Measurements from ENCODE around the gene GLI3.
A peak's percentile ranks its signal among the peaks of the same experiment; 100 is the strongest.

The GLI3 gene

DNA sequence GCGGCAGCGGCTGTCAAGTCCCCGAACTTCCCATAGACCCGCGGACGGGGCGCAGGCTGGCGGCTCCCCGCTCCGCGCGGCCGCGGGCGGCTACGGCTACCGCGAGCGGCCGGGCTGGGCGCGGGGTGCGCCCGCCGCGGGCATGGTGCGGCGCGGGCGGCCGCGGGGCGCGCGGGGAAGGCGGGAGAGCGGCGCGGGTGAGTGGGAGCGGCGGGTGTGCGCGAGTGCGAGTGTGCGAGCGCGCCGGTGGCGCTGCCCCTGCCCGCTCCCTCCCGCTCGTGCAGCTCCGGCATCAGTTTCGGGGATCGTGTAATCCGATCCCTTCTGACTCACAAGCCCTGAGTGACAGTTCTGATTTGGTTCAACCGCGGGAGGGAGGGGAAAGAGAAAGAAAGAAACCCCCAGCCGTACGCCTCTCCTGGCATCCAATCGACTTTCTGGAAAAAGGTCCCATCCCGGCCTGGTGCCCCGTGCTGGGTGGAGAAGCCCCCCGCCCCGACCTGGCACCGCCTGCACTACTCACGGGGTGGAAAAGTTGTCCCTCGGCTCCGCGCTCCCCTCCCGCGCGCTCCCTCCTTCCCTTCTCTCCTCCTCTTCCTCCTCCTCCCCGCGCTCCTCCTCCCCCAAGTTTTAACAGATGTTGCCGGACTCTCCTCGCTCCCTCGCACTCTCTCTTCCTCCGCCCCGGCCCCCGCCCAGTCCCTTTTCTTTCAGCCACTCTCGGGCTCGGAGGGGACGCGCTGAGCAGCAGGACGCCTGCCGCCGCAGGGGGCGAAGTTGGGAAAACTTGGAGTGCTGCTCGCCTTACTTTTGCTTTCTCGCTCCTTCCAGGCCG, at the start of gene GLI3:
TSS of gene GLI3 (minus strand) at position 234 of the 835 bp plus-strand sequence. CDS start 13,956 bp downstream, outside the sequence.
- peak; percentile 43 to 66 (median 60) for DNase-seq

DNA sequence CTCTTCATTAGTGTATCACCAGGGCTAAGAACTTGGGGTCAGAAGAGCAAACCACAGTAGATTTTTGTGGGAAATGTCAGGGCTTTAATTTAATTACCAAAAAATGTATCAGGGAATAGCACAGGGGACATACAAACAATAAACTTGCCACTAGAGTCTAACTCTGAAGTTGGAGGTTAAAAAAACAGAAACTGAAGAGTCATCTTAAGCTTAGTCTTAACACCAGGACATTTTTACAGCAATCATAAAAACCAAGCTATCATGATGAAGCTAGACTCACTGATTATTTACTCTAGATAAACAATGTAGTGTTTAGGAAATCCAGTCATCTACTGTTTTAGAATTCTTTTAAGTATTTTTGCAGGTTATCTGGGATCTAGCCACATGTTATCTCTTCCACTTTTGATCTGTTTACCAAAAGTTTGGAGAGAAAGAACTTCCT, 48.4 kb upstream of the GLI3 start:
- no peak for DNase-seq

DNA sequence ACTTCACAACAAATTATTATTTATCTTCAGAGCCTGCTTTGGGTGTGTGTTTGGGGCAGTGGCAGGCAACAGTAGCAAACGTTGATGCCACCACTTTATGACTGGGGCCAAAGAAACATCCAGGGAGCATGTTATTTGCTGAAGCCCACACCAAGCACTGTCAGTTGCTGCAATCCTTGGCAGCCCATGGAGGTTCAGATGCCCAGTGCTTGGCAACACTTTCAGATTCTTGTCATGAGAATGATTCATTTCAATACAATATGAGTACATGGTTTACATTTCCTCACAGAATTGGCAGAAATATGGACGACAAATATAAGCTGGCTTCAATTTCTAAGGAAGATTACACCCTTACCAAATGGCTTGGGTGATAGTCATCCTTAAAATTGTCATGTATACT, 46.5 kb upstream of the GLI3 start:
- DNase-seq = no peak

DNA sequence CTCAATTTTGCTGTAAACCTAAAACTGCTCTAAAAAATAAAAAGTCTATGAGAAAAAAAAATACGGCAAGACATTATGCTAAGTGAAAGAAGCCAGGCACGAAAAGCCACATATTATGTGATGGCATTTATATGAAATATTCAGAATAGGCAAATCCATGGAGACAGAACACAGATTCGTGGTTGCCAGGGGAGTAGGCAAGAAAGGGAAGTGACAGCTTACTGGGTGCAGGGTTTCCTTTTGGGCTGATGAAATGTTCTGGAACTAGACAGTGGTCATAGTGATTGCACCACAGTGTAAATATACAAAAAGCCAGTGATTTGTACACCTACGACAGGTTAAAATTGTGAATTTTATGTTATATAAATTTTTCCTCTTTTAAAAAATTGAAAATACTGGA, 41.3 kb upstream of the GLI3 start:
- DNase-seq = peak; percentile 22 to 36 (median 26)

DNA sequence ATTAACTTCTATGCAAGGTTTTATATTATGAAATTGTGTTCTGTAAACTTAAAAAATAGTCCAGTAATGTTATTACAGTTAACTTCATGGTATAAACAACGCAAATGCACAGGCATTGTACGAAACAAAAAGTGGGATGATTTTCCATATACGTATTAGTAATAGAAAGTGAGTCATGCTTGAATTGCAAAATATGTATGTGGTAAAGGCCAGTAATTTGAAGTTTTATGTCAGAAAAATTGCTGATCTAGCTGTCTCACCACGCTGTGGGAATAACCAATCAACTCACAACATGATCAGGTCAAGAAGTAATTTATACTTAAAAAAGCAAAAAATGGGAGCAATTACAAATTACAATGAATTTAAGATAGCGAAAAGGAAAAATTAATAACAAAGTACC, 37.0 kb upstream of the GLI3 start:
- peak; percentile 35 to 74 (median 69) for DNase-seq

DNA sequence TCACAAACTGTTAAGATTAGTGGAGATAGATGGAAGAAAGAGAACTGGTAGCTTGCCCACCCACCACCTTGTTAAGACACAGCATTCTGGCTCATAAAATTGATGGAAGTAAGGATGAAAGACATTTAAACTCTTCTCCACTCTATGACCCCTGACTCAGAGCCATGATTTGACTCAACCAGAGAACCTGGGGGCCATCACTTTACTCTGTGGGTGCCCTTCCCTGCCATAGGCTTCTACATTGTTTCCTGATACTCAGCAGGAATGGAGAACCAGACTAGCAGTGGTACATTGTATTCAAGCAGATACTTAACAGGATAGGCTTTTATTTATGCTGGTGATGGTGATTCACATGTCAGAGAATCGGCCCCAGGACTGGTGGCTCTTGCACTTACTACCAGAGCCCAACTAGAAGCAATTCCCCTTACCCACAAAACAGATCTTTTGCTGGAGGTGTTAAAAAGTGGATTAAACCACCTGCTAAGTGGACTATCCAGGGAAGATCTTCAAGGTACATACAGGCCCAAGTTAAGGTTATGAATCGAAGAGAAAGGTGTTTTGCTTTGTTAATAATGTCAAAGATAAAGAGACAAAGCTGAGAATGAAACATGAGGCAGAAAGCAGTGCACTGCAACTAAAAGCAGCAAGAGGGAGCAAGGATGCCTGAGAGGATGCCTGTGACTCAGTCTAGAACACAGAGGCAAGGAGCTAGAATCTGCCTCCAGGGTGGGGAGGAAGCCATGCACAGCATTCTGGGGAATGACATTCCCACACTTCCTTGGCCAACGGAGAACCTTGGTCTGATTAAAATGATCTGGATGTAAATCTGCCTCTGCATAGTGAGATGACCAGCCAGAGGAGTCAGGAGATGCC, 36.0 kb upstream of the GLI3 start:
- no peak for DNase-seq

DNA sequence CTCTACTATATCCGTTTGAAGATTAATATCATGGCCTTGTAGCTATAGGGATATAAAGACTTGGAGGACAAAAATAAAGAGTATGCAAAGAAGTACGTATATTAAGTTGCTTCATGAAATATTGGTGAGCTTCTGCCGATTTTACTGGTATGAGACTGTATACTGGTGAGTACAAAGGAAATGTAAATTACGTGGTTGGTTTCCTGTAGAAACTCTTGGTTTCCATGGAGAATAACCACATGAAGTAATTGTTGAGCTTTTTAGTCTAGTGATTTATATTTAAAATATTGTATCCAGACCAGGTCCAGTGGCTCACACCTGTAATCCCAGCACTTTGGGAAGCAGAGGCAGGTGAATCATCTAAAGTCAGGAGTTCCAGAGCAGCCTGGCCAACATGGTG, 32.2 kb upstream of the GLI3 start:
- DNase-seq = no peak

DNA sequence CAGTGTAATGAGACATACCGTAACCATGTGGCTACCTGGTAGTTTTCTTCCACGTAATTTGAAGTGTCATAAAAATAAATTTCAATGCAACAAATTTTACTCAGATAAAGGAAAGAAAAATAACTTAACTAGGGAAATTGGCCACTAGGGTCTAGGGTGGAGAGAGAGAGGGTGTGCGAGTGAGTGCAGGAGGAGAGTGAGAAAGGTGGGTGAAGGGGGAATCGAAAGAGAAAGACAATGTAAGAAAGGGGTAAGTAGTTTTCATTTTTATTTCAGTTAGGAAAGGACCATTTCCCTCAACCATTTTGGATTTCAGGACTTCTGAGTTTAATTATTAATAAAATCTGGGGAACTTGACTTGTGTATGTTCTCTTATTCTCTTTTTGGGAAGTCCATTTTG, 27.7 kb upstream of the GLI3 start:
- no peak for DNase-seq

DNA sequence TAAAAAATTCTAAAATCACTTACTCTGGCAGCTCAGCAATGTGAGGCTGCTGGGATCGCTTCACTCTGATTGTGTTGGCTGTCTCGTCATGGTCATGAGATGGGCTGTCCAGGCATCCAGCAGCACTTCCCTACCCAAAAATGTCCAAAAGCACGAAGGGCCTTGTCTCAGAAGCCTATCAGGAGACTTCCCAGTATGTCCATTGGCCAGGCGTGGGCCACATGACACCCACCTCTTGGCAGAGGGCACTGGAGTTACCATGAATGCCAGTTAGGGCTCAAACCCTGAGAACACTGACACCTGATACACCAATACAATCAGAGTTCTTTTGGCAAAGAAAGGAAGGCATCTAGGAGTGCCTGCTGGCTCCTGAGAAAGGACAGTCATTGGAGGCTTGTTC, 27.0 kb upstream of the GLI3 start:
- DNase-seq = no peak

DNA sequence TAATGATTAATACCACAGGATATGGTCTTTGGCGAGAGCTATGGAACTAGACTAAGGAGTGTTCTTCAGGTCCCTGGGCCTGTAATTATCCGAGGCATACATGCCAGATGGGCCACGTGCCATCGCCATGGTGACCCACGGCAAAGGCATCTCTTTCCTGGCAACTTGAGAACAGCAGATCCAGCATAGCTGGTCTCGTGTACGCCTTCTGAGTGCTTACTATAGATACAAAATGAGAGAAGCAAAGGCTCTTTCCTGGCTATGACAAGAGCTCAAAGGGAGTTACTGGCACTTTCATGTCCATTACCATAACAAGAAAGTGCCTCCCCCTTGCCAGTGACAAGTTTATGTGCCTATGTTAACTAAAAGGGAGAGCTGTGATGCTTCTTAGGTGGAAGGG, 26.0 kb upstream of the GLI3 start:
- DNase-seq = no peak

DNA sequence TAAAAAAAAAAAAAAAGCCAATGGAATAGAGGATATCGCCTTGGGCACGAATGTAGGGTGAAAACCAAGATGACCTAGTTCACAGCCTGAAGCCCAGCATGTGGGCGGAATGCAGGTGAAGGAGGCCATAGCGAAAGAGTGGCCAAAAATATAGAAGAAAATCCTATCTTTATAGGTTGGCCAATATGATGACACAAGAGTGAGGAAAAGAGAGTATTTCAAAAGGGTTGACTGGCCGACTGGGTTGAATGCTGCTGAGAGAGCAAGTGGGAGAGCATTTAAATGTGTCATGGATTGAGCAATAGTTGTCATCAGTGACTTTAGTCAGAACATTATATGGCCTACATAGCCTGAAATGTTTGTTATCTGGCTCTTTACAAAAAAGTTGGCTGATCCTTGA, 17.2 kb upstream of the GLI3 start:
- DNase-seq = peak; percentile 52 to 73 (median 61)

DNA sequence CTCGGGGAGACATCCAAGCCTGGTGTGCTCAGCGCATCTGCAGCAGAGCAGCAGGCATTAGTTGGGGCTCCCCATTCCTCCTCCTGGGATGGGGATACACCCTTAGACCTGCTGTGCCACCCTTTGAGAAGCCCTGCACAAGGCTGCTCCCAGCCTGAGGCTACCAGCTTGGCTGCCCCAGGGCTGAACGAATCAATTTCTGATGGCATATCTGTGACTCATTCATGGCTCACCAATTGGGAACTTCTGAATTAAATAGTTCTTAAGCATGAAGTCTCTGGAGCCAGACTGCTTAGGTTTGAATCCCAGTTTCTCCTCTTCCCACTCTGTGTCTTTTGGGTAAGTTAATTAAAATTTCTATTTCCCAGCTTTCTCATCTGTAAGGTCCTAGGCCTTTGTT, 16.3 kb upstream of the GLI3 start:
- no peak for DNase-seq

DNA sequence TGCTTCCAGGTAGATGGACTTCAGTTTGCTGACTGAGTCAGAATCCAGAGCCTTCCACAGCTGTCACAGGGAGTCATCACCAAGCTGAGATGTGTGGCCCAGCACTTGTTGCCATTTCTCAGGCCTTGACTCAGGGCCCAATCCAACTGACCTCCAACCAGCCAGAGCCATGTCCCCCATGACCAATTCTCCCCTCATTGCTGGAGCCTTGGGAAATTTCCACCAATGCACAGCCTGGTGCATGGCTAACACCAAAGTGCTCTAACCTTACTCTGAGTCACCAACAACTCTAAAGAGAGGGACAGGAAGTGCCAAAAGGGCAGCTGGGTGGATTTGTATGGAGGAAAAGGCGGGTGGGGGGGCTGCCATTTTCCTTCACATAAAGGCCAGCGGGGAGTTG, 13.4 kb upstream of the GLI3 start:
- DNase-seq = no peak

DNA sequence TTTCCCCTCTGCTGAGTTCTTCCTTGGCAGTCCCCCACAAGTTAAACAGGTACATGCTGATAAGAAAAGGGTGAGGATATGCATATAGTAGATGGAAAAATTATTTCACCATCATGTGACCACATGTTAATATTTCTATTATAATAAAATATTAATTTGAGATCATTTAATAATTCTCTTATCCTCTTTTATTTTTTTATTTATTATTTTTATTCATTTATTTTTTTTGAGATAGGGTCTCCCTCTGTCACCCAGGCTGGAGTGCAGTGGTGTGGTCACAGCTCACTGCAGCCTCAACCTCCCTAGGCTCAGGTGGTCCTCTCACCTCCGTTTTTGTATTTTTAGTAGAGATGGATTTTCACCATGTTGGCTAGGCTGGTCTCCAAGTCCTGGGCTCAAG, 11.6 kb upstream of the GLI3 start:
- DNase-seq = no peak

DNA sequence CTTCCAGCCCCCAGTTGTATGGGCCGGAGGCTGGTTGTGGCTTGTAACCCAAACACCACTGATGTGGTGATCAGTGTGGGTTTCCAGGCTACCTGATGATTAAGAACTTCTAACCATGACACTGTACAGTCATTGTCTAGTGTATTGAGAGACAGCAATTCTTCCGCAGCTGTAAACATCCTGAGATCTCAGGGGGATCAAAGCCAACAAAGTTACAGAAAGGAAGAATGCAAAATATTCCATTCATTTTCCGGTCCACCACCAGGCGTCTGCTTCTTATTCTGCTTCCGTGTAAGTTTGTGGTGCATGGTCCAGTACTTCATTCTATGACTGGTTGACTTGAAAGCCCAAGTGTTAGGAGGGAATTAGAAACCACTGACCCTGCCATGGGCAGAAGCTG, 10.3 kb upstream of the GLI3 start:
- no peak for DNase-seq

DNA sequence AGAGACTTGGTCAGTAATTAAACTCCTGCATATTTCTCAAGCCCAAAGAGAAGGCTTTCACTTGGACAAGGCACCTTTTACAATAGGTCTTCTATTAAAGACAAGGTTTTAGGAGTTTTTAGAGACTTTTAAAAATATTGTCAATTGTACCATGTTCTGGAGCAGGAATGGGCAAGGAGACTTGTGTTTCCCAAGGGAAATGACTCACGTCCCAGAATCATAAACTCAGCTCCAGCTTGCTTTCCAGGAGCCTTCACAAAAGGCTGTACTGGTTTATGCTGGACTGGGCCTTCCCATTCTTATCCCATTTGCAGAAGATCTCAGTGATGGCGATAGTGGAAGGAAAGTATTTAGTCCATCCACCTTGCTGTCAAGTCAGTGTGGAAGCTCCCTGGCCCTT, 7.8 kb upstream of the GLI3 start:
- no peak for DNase-seq

DNA sequence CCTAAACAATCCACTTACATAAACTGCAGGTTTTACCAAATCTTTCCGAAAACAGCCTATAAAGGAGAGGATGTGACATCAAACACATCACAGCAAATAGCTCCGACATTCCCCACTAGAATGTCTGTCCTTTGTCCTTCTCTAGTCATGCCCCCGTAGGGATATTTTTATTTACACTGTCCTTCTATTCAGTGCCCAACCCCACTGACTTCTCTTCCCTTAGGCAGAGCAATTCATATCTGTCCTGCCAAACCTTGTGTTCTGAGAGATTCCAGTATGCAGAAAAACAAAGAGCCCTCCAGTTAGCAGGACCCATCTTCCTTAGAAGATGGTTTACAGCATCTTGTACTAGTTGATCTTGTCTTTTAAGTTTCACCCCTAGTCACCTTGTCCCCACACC, 5.4 kb upstream of the GLI3 start:
- DNase-seq = no peak

DNA sequence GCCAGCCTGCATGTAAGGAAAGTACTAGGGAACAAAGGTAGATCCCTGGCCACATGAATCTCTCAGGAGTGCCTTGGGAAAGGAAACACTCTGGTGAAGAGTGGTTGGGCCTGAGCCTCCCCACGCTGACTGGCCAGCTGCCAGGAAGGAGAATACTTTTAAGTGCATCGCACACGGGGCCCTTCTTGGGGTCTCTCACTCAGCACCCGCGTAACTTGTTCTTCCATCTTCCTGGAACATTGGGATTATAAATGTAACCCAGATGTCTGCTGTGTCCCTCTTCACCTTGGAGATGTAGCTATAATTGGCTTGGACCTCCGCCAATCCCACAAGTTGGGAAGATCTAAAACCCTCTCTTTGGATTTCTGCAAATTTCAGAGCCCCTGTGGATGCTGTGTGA, 4.4 kb upstream of the GLI3 start:
- no peak for DNase-seq

DNA sequence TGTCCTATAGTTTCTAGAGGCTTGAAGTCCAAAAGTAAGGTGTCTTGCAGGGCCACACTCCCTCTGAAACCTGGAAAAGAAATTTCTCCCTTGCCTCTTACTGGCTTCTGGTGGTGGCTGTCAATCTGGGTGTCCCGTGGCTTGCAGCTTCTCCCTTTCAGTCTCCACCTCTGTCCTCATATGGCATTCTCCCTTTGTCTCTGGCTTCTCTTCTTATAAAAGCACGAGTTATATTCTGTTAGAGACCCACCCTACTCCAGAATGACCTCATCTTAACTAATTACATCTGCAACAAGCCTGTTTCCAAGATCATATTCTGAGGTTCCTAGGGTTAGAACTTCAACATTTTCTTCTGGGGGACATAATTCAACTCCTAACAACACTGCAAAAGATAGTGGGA, 3.4 kb upstream of the GLI3 start:
- no peak for DNase-seq

DNA sequence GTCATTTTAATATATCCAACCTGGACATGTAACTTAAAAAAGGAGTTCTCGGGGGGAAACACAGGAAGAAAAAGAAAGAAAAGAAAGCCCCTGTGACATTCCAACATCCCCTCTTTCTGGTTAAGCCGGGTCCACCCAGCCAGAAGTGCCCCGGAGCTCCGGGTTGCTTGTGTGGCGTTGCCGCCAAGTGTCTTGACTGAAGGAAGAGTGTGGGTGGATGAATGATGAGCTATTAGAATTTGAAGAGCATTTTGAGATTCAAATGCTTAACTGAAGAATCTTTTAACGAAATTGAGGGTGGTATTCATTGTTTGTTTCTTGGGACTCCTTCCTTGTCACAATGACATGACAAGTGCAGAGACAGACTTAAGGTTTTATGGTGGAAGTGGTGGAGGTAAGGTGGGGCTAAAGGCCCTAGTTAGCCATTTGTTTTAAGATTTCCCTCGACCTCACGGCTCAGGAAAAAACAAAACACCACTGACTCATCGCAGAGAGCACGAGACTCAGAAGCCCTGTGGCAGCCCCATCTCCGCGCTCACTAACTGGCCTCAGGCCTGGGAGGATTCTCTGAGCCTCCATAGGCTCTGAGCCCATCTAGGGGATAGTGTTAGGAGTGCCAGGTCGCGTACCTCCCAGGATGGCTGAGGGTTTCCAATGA, 1.8 kb upstream of the GLI3 start:
- DNase-seq = peak in 1 of 3 donors; percentile 7

DNA sequence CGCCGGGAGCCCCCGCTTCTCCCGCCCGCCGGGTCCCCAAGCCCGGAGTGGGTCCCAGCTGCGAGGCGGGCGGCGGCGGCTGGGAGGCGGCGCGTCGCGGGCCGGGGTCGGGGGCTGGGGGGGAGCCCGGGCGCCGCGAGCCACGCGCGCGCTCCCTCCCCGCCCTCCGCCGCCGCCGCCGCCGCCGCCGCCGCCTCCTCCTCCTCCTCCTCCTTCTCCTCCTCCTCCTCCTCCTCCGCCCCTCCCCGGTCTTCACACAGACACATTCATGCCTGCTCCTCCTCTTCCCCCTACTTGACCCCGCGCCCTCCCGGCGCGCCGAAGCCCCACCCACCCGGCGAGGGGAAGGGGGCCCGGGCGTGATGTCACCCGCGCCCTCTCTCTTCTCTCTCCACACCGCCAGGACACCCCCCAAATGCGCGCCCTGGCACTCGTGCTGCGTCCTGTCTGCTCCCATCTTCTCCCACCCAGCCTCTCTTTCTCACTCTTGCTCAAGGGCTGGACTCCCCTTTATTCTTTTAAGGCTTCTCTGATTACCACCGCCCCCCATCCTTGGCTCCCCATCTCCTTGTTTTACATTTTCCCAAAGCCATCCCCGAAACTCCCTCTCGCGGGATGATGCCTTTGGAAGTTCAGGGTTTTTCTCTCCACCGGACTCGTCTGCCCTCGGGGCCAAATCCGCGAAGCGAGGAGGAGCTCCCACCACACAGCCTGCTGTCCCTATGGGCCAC, 967 bp upstream of the GLI3 start:
- DNase-seq = peak in 1 of 3 donors; percentile 1

DNA sequence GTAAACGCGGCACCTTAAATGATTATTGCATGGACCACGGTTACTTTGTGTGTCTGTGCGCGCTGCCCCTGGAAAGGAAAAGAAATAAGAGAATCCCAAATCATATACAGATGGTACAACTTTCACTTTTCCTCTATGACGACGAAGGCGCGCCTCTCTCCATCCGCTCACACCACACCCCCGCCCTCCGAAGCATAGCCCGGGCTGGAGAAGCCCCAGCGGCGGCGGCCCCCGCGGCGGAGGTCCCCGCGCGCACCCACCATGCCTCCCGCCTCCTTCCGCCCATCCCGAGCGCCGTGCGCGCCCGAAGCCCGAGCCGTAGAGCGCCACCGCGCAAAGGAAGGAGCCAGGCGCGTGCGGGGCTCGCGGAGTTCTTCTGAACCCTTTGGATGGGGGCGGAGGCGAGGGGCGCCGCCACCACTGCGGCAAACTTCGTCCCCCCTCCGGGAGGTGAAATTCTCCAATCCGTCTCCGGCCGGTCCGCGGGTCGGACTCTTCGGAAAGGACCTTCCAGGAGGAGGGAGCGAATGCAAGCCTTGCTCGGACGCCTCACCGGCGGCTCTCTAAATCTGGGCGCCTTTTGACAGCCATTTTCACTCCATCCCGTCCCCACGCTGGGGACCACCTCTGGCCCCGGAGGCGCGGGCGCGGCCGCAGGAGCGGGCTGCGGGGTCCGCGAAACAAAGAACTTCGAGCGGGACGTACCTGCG, 588 bp downstream of the GLI3 start:
- peak; percentile 18 to 44 (median 31) for DNase-seq
